Stimulated activated CD8-positive, alpha-beta memory T cell treated with anti-CD3 and anti-CD28 coated beads, Interleukin-15, amount 100 ng/mL, for 4 hours (primary cell): ENCODE measurements around the gene CRY2.

Experiments used
- DNase-seq, 2 donors: peaks; one replicate each; pipeline ENCODE4 v3.0.0-alpha.2; 2020; ENCODE audit warnings: low read depth in 2 of 2

Gene CRY2

GRCh38 chr11:45848654-45849081, 1.4 kb downstream of the CRY2 start:
- no peak for DNase-seq

- DNase-seq = no peak
Observed at GRCh38 chr11:45850446-45850845, 3.2 kb downstream of the CRY2 start.

GRCh38 chr11:45851228-45851627, 4.0 kb downstream of the CRY2 start:
- DNase-seq = no peak

GRCh38 chr11:45852018-45852711, 4.9 kb downstream of the CRY2 start:
- DNase-seq = no peak

- DNase-seq = no peak
Observed at GRCh38 chr11:45852712-45853101, 5.4 kb downstream of the CRY2 start.

GRCh38 chr11:45853332-45854219, 6.3 kb downstream of the CRY2 start:
- DNase-seq = no peak

- no peak for DNase-seq
Observed at GRCh38 chr11:45855308-45855707, 8.0 kb downstream of the CRY2 start.

GRCh38 chr11:45856044-45856468, 8.8 kb downstream of the CRY2 start:
- DNase-seq = no peak

GRCh38 chr11:45857961-45858474, 10.7 kb downstream of the CRY2 start:
- DNase-seq = no peak

GRCh38 chr11:45858751-45859398, 11.6 kb downstream of the CRY2 start:
- DNase-seq = no peak

- DNase-seq = no peak
Observed at GRCh38 chr11:45859661-45860140, 12.4 kb downstream of the CRY2 start.

GRCh38 chr11:45860348-45860747, 13.1 kb downstream of the CRY2 start:
- no peak for DNase-seq

- DNase-seq = no peak
Observed at GRCh38 chr11:45860764-45861510, 13.7 kb downstream of the CRY2 start.

- DNase-seq = no peak
Observed at GRCh38 chr11:45864041-45864440, 16.8 kb downstream of the CRY2 start.

- DNase-seq = no peak
Observed at GRCh38 chr11:45869551-45869950, 22.3 kb downstream of the CRY2 start.

- no peak for DNase-seq
Observed at GRCh38 chr11:45870706-45871105, 23.4 kb downstream of the CRY2 start.

GRCh38 chr11:45871638-45872037, 24.4 kb downstream of the CRY2 start:
- no peak for DNase-seq

GRCh38 chr11:45872651-45873356, 25.5 kb downstream of the CRY2 start:
- no peak for DNase-seq

- no peak for DNase-seq
Observed at GRCh38 chr11:45876401-45876800, 29.1 kb downstream of the CRY2 start.

- no peak for DNase-seq
Observed at GRCh38 chr11:45877221-45877620, 29.9 kb downstream of the CRY2 start.

- no peak for DNase-seq
Observed at GRCh38 chr11:45877845-45878244, 30.6 kb downstream of the CRY2 start.
